Activated T-helper 1 cell treated with Interleukin-2 at 50 U/mL for 16 hours (primary cell): Measurements from ENCODE around the gene TIAM2.
"Not testable (repeated sequence)": the region's sequence is repeated elsewhere in the genome, so short reads cannot be mapped to it uniquely, and the experiment has no call there.

Experiments
- DNase-seq: peaks from one replicate; pipeline ENCODE4 v3.0.0-alpha.2; 2020; ENCODE audit warnings: low read depth

Gene TIAM2

DNA sequence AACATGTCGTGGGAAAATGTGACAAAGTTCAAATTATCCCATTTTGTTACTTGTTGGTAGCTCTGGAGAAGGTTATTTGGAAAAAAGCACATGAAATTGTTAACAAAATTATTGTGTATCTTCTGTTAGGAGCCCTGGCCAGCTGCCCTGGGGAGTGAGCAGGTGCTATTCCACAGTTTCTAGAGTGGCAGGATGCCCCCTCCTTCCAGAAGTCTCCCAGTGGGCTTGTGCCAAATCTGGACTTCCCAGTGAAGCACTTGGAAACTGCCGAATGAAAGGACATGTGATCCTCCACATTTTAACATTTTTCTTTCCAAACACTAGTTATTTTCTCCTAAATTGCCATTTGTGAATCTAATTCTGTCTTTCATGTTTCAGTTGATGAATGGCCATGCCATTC, 201.8 kb downstream of the TIAM2 start:
- no peak for DNase-seq

DNA sequence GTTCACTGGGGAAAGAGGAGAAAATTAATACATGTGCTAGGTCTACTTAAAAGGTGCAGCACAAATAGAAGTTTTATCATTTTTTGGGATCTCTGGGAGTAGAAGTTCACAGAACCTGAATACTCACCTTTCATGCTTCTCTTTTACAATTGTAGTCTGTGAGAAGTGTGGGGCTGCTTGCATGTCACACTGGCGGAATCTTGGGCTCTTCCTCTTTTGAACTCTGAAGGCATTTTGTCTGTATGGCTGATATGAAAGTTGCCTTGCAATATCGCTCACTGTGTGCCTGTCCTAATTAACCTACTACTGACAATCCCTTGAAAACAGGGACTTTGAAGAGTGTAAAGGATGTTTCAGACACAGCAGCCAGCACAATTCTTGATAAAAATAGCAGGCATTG, 202.8 kb downstream of the TIAM2 start:
- DNase-seq, result no peak

DNA sequence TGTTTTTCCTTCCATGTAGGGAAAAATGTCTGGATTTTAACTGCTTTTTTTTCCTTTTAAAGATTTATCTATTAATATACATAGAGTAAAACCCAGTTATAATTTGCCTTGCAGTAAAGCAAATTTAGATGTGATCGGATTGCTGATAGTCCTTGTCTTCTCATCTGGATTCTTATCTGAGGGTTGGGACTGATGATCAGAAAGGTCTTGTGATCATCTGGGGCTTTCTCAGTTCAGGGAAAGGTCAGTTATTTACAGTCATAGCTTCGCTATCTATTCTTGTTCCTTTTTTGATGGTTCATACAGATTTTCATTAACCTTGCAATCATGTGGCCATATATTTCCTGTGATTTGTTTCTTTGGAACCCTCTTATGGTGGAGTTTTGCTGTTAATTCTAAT, 204.9 kb downstream of the TIAM2 start:
- no peak for DNase-seq

DNA sequence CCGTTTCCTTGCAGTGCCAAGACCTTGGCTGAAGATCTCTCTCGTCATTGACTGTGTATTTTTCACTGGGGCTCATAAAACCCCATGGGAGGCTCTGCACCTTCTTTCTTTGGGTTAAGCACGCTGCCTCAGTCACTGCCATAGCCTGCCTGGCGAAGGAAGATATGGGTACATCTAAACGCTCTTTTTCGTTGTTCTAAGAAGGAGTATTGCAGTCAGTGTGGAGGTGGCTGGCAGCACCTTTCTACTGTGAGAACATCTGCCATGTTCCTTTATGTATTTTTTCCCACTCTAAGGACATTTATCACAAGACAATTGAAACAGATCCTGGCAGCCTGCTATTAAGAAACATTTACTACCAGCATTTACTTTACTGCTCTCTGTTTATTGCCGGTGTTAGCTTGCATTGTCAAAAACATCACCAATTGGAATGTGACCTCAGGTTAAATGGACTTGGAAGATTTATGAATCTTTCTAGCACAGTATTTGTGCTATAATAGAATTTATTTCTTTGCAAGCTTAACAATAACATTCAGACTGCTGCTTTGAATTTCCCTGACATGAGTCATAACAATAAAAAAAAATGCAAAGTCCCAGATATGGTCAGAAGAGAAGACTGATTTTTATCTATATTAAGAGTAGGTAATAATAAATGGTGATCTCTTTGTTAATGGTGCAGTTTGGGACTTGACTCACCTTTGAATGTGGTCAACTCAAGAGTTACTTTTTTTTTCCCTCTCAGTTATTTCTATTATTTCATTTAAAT, 206.5 kb downstream of the TIAM2 start:
- DNase-seq, result no peak

DNA sequence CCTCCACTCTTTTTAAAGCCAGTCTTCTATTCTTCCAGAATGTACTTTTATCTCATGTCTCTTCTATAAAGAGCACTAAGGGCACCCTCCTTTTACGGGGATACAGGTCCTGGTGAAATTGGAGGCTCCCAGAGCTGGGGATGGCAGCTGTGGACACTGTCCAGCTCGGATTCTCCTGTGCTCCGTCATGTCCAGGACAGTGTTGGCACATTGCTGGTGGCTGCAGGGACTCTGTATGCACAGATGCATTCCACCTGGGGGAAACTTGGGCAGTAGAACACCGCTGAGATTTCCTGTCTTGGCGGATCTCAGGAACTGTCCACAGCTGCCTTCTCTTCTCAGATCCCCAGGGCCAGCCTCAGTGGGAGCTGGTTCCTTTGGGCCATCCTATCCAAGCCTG, 212.1 kb downstream of the TIAM2 start:
- DNase-seq, result no peak

DNA sequence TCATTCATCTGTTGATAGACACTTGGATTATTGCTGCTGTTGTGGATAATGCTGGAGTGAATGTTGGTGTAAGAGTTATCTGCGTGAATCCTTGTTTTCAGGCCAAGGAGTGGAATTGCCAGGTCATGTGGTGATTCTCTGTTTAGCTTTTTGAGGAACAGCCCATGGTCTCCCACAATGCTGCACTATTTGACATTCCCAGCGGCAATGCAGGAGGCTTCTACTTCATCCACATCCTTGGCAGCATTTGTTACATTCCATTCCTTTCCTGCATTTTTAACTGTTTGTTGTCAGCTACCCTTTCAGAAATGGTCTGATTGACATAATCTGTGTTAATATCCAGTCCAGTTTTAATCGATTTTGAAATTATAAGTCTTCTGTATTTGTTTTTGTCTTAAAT, 217.0 kb downstream of the TIAM2 start:
- DNase-seq, result no peak

DNA sequence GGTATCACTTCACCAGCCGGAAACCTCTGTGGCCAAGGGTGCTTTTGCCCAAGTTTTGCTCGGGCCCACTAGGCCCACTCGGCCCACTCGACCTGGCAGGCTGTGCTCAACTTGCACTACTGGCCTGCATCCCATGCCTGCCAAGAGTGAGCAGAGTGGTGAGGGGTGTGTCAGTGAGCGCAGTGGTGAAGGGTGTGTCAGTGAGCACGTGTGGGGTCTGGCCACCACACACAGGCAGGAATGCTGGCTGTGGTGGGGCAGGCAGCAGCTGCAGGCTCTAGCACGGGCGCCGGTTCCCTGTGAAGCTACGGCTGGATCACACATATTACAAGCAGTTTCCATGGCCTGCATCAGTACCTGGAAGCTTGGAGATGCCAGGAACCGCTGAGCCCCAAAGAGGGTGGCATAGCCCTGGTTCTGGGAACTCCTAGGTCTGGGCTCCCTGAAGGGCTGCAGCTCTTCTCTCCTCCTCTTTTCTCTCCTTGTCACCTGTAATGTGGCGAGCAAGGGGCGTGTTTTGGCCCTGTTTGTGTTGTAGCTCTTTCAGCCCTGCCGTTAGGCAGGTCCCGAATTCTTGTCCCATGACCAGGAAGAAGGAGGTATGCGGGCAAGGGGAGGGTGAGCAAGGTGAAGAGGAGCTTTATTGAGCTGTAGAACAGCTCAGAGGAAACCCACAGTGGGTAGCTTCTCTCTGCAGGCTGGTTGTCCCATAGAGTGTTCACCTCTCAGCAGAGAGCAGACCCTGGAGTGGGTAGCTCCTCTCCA, 217.7 kb downstream of the TIAM2 start:
- DNase-seq, result no peak

DNA sequence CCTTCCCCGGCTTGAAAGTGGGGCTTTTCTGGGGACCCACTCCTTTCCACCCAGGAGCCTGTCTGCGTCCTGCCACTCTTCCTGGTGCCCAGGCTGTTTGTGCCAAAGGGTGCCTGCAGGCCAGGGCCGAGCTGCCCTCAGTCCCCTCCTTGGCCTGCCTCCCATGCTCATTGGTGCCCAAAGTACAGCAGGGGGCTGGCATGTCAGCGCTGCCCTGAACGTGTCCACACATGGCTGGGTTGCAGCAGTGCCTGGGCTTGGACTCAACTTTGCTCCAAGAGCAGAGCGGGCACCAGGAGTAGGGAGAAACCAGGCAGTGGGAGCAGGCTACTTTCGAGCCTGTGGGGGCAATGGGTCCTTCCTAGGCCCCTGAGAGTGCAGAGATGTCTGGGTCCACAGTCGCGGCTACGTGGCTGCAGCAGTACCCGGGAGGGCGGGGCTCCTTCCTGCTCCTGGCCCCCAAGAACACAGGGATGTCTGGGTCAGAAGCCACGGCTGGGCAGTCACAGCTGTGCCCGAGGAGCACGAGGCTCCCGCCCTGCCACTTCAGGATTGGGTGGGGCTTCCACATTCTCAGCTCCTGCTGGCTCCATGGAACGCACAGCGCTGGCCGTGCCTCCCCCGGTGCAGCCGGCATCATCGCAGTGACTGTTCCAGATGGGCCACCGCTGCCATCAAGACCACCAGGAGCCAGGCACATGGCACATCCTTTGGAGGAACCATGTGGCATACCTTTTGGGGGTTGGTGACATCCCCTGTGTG, 218.7 kb downstream of the TIAM2 start:
- DNase-seq, result no peak

DNA sequence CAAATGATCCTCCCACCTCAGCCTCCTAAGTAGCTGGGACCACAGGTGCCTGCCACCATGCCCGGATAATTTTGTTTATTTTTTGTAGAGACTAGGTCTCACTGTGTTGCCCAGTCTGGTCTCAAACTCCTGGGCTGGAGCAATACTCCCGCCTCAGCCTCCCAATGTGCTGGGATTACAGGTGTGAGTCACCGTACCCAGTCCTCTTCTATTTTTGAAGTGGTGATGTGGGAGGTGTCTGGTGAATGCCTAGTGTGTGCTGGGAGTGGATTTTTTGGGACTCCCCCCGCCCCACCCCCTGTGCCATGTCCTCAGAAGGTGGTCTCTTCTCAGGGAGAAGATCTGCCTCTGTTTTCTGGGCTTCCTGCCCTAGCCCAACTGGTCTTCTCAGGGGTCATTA, 220.8 kb downstream of the TIAM2 start:
- no peak for DNase-seq

DNA sequence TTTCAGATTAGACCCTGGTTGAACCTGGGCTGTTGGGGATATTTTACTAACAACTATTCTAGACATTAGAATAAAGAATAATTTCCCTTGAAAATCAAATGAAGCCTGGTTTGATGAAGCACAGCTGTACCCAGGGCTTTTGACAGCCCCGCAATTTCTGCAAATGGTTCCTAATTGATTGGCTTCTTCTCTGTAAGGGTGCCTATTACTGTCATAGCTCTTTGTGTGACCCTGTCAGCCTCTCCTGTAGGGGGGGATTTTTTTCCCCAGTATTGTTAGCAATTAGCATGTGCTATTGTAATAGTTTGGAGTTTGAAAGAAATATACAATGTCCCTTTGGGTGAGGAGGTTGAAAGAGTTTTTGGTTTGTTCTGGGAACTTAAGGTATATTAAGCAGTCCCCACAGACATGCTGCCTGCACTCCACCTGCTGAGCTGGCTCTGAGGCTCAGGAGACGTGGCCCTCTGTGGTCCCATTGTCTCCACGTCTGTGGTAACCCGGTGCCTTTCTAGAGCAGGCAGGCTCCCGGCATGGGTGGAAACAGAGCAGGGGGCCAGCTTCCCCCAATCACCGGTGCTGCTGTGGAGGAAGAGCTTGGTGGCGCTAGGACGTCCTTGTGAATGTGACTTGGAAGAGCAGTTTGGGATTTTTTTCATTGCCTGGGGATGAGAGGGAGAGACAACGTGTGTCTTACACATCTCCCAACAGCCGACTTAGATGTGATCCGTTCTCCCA, 221.4 kb downstream of the TIAM2 start:
- DNase-seq, result no peak

DNA sequence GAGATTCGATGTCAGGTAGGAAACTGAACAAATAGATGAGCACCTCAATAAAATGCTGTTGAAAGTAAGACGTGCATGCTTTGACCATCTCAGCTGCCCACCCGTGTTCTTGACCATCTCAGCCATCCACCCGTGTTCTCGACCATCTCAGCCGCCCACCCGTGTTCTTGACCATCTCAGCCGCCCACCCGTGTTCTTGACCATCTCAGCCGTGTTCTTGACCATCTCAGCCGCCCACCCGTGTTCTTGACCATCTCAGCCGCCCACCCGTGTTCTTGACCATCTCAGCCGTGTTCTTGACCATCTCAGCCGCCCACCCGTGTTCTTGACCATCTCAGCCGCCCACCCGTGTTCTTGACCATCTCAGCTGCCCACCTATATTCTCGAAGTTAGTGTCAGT, 223.6 kb downstream of the TIAM2 start:
- not testable (repeated sequence) for DNase-seq

DNA sequence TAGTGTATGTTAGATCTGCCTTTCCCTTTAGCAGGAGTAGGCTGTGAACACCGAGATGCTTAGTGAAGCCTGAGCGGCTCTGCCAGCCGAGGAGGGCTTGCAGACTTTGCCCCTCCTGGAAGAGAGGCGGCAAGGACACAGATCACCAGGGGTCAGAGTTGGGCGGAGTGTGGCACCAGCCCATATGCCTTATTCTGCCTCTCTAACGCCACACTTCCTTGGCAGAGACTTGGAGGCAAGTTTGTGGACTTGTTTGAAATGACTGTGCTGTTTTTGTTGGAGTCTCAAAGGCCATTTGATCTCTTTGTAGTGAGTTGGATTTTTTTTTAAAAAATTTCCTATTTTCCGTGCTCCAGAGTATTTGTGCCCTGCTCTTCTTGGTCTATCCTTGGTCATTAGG, 224.2 kb downstream of the TIAM2 start:
- DNase-seq, result no peak

DNA sequence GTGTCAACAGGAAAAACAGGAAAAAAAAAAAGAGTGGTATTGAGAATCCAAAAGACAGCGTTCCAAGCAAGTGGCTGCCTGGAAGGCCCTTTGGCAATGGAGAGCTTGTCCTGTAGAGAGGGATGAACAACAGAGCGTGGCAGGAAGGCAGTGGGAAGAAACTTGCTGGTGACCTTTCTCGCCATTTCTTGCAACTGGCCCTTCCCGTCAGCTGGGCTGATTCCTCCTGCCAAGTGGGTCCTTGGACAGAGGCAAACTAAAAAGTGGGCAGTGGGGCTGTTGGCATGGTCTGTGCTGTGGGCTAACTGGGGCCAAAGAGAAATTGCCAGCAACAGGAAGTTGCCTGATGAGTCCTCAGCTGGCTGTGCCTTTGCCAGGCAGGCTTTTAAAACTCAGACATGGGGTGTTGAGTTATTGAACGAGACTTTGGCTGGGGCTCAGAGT, 224.8 kb downstream of the TIAM2 start:
- no peak for DNase-seq

DNA sequence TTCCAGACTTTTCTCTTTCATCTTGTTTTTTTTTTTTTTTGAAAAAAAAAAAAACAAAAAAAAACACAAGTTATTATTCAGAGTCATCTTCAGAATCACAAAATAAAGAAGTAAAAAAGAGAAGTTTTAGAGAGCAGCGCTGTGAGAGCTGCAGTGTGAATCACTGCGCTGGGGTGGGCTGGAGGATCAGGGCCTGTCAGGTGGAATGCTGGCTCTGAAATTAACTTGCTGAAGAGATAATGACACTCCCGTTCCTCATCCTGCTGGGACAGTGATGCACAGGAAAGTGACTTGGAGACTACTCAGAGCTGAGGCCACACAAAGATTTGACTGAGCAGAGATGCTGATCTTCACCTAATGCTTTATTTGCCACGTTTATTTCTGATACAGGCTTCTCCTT, 226.0 kb downstream of the TIAM2 start:
- no peak for DNase-seq

DNA sequence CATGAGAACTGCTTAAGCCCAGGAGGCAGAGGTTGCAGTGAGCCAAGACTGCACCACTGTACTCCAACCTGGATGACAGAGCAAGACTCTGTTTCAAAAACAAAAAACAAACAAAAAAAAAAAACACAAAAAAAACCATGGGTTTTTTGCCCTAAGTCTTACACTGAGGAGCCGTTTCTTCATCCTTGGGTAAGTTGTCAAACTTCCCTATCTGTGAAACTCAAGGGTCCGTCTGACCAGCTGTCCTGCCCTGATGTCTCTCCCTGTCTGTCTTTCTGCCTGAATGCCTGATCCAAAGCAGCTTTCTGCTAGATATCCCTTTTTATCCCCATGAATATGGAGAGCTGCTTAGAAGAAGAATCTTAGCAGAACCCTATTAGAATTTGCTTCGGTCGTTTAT, 227.4 kb downstream of the TIAM2 start:
- no peak for DNase-seq

DNA sequence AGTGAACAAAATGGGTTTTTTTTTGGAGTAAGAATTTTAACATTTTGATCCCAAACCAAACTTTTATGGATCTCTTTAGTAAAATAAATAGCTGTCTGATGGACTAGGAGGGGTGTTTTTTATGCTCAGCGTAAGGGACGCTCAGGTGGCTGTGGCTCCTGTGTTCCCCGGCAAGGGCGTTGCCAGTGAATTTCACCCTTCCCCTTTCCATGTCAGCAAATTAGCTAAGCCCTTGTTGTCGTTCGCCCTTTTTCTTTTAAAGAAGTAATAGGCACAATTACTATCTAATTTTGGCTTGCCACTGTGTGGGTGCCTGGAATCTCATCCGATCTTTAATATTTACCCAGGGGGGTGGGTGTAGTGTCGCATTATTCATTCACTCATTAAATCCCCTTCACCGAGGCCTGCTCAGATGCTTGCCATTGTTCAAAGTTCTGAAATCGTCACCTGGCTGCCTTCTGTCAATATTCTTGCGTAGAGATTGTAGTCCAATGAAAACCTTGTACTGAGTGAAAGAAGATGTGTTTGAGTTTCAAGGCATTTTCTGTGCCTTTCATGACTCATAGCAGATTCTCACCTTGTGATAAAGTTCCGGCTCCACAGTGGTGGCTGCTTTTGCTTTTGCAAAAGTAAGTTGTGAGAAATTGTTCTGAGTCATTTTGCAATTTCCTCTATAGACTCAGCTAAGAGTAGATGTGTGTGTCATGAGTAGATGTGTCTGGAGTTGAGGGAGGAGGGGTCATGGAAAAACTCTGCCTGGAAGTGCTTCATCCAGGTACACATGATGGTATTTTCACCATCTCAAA, 228.7 kb downstream of the TIAM2 start:
- DNase-seq, result peak; percentile 4

DNA sequence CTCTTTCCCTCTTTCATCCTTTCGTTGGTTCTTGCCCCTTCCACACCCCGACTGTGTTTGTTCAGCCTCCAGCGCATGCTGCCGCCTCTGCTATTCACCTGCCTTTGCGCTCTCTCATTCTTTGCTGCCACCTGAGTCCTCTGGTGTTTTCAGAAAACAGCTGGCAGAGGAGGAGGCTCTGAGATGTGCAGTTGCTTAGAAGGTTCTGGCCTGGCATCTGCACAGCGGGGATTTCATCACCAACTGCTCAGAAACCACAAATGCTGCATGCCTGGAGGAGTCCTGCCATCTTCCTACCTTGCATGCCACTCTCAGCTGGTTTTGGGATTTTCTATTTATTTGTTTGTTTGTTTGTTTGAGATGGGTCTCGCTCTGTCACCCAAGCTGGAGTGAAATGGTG, 229.5 kb downstream of the TIAM2 start:
- DNase-seq, result no peak

DNA sequence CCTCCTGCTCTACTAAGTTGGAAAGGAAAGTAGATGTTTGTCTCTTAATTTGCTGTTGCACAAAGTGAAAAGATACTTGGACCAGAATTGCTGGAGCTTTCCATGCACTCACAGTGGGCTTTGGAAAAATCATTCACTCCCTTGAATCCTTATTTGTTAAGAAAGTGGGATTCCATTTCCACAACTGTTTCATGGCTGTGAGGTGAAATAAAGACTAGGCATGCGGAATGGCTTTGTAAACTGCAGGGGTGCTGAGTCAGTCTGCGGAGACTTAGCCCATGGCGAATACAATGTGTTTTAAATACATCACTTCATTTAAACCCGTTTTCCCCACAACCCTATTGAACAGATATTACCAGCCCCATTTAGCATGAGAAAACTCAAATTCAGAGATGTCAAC, 231.9 kb downstream of the TIAM2 start:
- DNase-seq, result no peak

DNA sequence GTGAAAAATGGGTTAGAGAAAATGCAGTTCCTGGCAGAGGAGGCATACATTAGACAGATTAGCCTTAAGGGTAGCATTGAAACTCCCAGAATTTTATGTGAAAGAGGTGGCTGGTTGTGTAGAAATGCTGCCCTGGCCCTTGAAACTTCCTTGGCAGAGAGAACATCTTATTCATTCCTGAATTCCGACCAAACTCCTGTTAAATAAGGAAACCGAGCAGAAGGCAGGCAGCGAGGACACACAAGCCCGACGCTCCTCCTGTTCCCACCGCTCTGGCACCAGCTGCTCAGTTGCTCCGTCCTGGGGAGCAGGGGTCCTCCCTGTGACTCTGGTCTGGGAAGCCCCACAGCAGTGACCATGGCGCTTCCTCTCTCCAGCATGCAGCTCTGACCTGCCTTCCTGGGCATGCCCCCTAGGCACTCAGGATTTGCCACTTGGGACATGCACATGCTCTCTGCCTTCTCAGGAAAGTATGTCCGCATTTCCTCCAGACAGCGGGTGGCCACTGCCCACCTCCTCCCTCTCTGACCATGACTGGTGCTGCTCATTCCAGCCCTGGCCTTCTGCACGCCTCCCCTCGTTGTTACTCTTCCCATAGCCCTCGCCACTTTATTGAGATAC, 233.5 kb downstream of the TIAM2 start:
- no peak for DNase-seq

DNA sequence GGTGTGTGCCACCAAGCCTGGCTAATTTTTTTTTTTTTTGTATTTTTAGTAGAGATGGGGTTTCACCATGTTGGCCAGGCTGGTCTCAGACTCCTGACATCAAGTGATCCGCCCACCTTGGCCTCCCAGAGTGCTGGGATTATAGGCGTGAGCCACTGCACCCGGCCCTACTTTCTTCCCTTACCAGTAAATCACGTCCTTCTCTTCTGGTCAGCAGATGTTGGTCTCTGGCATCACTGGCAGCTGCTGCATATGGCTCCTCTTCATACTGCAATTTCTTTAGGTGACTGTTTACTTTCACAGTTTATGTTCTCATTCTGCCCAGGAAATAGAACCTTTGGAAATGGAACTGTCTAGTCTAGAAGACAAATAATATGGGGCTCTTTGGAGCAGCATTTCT, 235.9 kb downstream of the TIAM2 start:
- DNase-seq, result not testable (repeated sequence)

DNA sequence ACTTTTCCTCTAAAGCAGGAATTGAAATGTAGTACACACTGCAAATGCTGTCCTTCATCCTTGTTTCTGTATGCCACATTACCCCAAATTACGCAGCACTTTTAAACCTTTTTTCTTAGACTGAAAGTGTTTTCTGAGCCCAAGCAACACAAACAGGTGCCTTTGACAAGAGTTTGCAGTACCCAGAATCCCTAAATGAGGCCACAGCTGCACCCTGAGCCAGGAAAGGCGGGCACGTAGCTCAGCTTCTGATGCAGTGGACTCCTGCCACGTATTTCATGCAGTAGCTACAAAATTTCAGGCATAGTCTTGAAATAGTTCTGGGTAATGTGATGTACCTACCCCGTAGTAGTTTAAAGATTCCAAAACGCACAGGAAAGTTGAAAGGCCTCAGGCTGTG, 237.7 kb downstream of the TIAM2 start:
- no peak for DNase-seq
